HCT116 (cell line): ENCODE measurements around the gene CHST15. TPM values are rescaled to one million over a fixed set of nuclear protein-coding genes. Genes with fewer than 3 reads are reported as not detected.

ENCODE experiments used
- ATAC-seq: fragments of 200-7000 bp; cut with Tn5 transposase; 2 replicates; pipeline ENCODE4 v1.9.1; 2020; ENCODE audit warnings: mild to moderate bottlenecking, moderate library complexity
- BruUV-seq: library from RNA; stranded (reverse); fragments of 400-500 nt; replicated peaks from 2 replicates; lab custom pipeline; 2021; lab: Mats Ljungman, UMichigan
- CTCF ChIA-PET: fragments of 300-600 bp; sonication (Branson Sonifier 250); formaldehyde crosslinking; loops from one replicate; lab custom pipeline; 2021; ENCODE audit warnings: antibody characterized with exemption; lab: Charles Lee
- POLR2A ChIA-PET: fragments of 300-600, 350-600 bp; sonication (Branson Sonifier 250); formaldehyde crosslinking; loops from one replicate; lab custom pipeline; 2021; ENCODE audit warnings: antibody characterized with exemption; lab: Charles Lee
- RAD21 ChIA-PET, 2 experiments: fragments of 300-600 bp; sonication (Branson Sonifier 250); formaldehyde crosslinking; loops; one replicate each; lab custom pipeline; 2023; ENCODE audit warnings: low total read pairs in 2 of 2; ENCODE audit not compliant: uncharacterized antibody in 2 of 2, unreplicated experiment in 2 of 2, low non-redundant PET in 1 of 2; lab: Charles Lee
- DNase-seq: peaks from one replicate; pipeline ENCODE4 v3.0.0-alpha.2; 2010; ENCODE audit warnings: low read depth, low spot score
- H2AFZ ChIP-seq: fragments of 200-600 bp; shearing (Covaris generic), sonication (generic); 2 replicates; pipeline ENCODE4 v1.6.1; 2017; ENCODE audit warnings: low read depth, mixed run types, mixed read lengths, antibody characterized with exemption, low read length; ENCODE audit not compliant: poor library complexity, severe bottlenecking
- H3K27ac ChIP-seq: 2 replicates; pipeline ENCODE4 v1.5.1; 2012; ENCODE audit warnings: low read depth, low read length
- H3K27me3 ChIP-seq: fragments of 200-600 bp; sonication (generic); 2 replicates; pipeline ENCODE4 v1.6.1; 2016; ENCODE audit warnings: mixed run types, low read length, mixed read lengths; ENCODE audit not compliant: insufficient read depth
- H3K36me3 ChIP-seq, 2 experiments: fragments of 200-500 bp in 1 of 2; fragments of 200-600 bp in 1 of 2; sonication (Bioruptor generic) in 1 of 2; sonication (generic) in 1 of 2; 2 replicates each; pipeline versions ENCODE4 v1.5.1 to v1.6.1; 2014 to 2016; ENCODE audit warnings: low read length in 2 of 2, inconsistent platforms in 1 of 2, mixed read lengths in 1 of 2, mixed run types in 1 of 2; ENCODE audit not compliant: insufficient read depth in 2 of 2, control insufficient read depth in 1 of 2
- H3K4me1 ChIP-seq, 2 experiments: fragments of 200-600 bp in 1 of 2; sonication (generic) in 1 of 2; 2 replicates each; pipeline versions ENCODE4 v1.5.1 to v1.6.1; 2012 to 2017; ENCODE audit warnings: low read length in 2 of 2, inconsistent platforms in 1 of 2, mild to moderate bottlenecking in 1 of 2, mixed read lengths in 1 of 2, mixed run types in 1 of 2, moderate library complexity in 1 of 2; ENCODE audit not compliant: insufficient read depth in 2 of 2, control insufficient read depth in 1 of 2
- H3K4me2 ChIP-seq: fragments of 200-600 bp; sonication (generic); 2 replicates; pipeline ENCODE4 v1.6.1; 2017; ENCODE audit warnings: mixed run types, low read length, mixed read lengths
- H3K4me3 ChIP-seq, 2 experiments: fragments of 200-600 bp in 1 of 2; sonication (generic) in 1 of 2; replicated peaks in 1 of 2; 2 replicates each; pipeline ENCODE4 v1.5.1; 2011 to 2016; ENCODE audit warnings: low read length in 2 of 2, control low read depth in 1 of 2, low read depth in 1 of 2, mild to moderate bottlenecking in 1 of 2, mixed read lengths in 1 of 2, mixed run types in 1 of 2
- H3K79me2 ChIP-seq: fragments of 200-600 bp; sonication (generic); 2 replicates; pipeline ENCODE4 v1.6.1; 2017; ENCODE audit warnings: mild to moderate bottlenecking, mixed run types, low read length, moderate library complexity, mixed read lengths; ENCODE audit not compliant: insufficient read depth
- H3K9ac ChIP-seq: fragments of 200-600 bp; sonication (generic); 2 replicates; pipeline ENCODE4 v1.6.1; 2016; ENCODE audit warnings: low read length, mixed read lengths
- H3K9me2 ChIP-seq: fragments of 200-600 bp; sonication (generic), shearing (Covaris generic); 2 replicates; pipeline ENCODE4 v1.6.1; 2017; ENCODE audit warnings: mixed run types, mild to moderate bottlenecking, moderate library complexity; ENCODE audit not compliant: insufficient read depth
- H3K9me3 ChIP-seq, 2 experiments: fragments of 200-500 bp in 1 of 2; fragments of 200-600 bp in 1 of 2; sonication (Bioruptor generic) in 1 of 2; sonication (generic) in 1 of 2; 2 replicates each; pipeline ENCODE4 v1.6.1; 2014 to 2017; ENCODE audit warnings: low read length in 2 of 2, mixed read lengths in 2 of 2, inconsistent platforms in 1 of 2, low read depth in 1 of 2, mild to moderate bottlenecking in 1 of 2, mixed run types in 1 of 2, moderate library complexity in 1 of 2; ENCODE audit not compliant: control insufficient read depth in 1 of 2, insufficient read depth in 1 of 2
- H4K20me1 ChIP-seq: fragments of 200-600 bp; sonication (generic), shearing (Covaris generic); 2 replicates; pipeline ENCODE4 v1.6.1; 2017; ENCODE audit warnings: mixed run types, mild to moderate bottlenecking, moderate library complexity; ENCODE audit not compliant: insufficient read depth
- EZH2 ChIP-seq: fragments of 200-600 bp; sonication (generic); IDR thresholded peaks from 2 replicates; pipeline ENCODE4 v1.6.1; 2017; ENCODE audit warnings: antibody characterized with exemption, mixed run types
- EZH2phosphoT487 ChIP-seq: fragments of 200-600 bp; IDR thresholded peaks from 2 replicates; pipeline ENCODE4 v1.6.1; 2018; ENCODE audit warnings: antibody characterized with exemption, borderline replicate concordance
- FOSL1 ChIP-seq: IDR thresholded peaks from 2 replicates; pipeline ENCODE4 v1.6.1; 2012; ENCODE audit warnings: low read depth
- REST ChIP-seq: IDR thresholded peaks from 2 replicates; pipeline ENCODE4 v1.6.1; 2012; ENCODE audit warnings: low read depth
- SP1 ChIP-seq: IDR thresholded peaks from 2 replicates; pipeline ENCODE4 v1.6.1; 2012; ENCODE audit warnings: low read depth
- ZFX ChIP-seq: fragments of 450-650 bp; IDR thresholded peaks from 2 replicates; pipeline ENCODE4 v1.6.1; 2017
- ZNF274 ChIP-seq: fragments of 200-500 bp; sonication (Bioruptor generic); IDR thresholded peaks from 2 replicates; pipeline ENCODE4 v1.6.1; 2014; ENCODE audit warnings: mild to moderate bottlenecking, low read depth, low read length, inconsistent platforms
- intact Hi-C: fragments of 100-400 bp; cut with micrococcal nuclease; formaldehyde crosslinking; loops from 2 replicates; pipeline ENCODE4 v1.10.0; 2022
- total RNA-seq: library from RNA; stranded (reverse); gene quantifications from one replicate; pipeline ENCODE4 v1.2.1, GENCODE V29; 2021; ENCODE audit not compliant: unreplicated experiment

The CHST15 gene
- total RNA-seq, 1 experiment from 2014 or later = 47.2 TPM

GRCh38 chr10:123986736-123987135 is 106.7 kb downstream of the CHST15 start:
- intact Hi-C loops = no loop called here
- H3K36me3 ChIP-seq = no peaks in the 10 kb centered on the region
- DNase-seq = no peak
- H2AFZ ChIP-seq = no peak overlapping the region
- no peak overlapping the region for H3K4me2 ChIP-seq
- no peak overlapping the region for H3K9ac ChIP-seq
- no peaks in the 10 kb centered on the region for H3K9me2 ChIP-seq
- ChIA-PET CTCF (interaction anchor here (1.8 kb wide), 1 partner anchor 8 kb away, joined by 10 read pairs; no protein-coding TSS in a partner anchor), POLR2A (no interaction called here), RAD21 (no interaction called here)
- no peak for TF ChIP-seq SP1
- TF ChIP-seq EZH2 = no peak
- no peak for TF ChIP-seq EZH2phosphoT487
- TF ChIP-seq ZNF274 = no peak
- no peak for TF ChIP-seq FOSL1
- no peak for TF ChIP-seq REST
- TF ChIP-seq ZFX = no peak
- no peaks in the 10 kb centered on the region for H3K79me2 ChIP-seq
- no peaks in the 10 kb centered on the region for H3K27me3 ChIP-seq
- BruUV-seq = no TSS peak
- H3K4me1 ChIP-seq = no peaks in the 10 kb centered on the region
- ATAC-seq = no peak
- H3K4me3 ChIP-seq = no peak overlapping the region
- H3K9me3 ChIP-seq = no peaks in the 10 kb centered on the region
- H4K20me1 ChIP-seq = no peaks in the 10 kb centered on the region
- H3K27ac ChIP-seq = no peak overlapping the region
